Activated T-cell treated with anti-CD3 and anti-CD28 coated beads for 24 hours (primary cell): ENCODE measurements around the gene LRRC53.

ENCODE experiments used
- DNase-seq: peaks from one replicate; pipeline ENCODE4 v3.0.0-alpha.2; 2020; ENCODE audit warnings: low read depth

Gene LRRC53

DNA sequence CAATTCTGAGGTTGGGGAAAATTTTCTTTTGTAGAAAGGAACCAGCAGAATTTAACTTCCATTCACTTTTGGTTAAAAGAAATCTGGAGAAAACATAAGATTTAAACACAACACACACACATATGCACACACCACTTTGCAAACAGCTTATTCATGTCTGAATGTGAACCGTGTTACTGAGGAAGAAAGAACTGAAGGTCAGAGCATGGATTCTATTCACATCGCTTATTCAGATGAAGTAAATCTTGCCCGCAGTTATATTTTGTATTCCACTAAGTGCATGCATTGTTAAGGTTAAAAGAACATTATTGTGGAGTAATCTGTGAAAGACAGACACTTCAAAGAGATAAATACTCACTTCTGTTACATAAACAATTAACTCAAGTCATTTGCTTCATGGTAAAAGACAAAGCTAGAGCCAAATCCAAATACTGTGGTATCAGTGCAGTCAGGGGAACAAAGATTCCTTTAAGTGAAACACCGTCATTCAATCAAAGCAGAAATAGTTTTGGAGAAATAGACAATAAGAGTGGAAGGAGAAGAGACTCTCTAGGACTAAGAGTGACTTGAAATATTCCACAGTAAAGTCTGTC is 82.0 kb downstream of the LRRC53 start:
- no peak for DNase-seq

DNA sequence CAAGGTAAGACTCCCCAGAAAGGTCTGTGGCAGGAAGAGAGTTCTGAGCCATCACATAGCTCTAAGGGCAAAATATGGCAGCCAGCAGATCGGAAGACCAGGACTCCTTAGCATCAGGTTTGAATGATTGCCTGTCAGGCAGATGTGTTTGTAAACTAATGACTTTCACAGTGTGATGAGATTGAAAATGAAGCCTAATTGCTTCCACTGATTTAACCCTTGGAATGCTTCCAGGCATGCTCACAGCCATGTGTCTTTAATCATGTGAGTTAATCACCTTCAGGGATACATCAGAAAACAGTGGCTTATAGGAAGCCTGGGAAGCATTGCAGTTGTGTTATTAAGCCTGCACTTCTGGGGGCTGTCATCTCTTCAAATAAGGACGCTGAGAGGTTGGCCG is 82.8 kb downstream of the LRRC53 start:
- DNase-seq = no peak

DNA sequence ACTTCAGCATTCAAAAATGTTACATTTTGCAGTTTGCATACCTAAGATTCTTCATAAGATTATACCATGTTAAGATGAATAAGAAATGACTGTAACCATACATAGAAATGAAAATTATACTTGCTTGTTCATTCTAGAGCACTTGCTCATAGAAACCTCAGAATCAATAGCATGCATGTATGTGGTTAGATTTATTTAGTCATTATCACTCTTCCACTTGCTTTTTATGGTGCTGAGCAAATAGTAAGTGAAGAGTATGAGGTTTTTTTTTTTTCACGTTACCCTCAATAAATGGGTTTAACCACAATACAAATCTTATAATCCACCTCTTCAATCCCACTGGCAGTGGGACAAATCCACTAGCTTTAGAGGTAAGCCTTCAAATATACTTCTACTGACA is 84.7 kb downstream of the LRRC53 start:
- no peak for DNase-seq

DNA sequence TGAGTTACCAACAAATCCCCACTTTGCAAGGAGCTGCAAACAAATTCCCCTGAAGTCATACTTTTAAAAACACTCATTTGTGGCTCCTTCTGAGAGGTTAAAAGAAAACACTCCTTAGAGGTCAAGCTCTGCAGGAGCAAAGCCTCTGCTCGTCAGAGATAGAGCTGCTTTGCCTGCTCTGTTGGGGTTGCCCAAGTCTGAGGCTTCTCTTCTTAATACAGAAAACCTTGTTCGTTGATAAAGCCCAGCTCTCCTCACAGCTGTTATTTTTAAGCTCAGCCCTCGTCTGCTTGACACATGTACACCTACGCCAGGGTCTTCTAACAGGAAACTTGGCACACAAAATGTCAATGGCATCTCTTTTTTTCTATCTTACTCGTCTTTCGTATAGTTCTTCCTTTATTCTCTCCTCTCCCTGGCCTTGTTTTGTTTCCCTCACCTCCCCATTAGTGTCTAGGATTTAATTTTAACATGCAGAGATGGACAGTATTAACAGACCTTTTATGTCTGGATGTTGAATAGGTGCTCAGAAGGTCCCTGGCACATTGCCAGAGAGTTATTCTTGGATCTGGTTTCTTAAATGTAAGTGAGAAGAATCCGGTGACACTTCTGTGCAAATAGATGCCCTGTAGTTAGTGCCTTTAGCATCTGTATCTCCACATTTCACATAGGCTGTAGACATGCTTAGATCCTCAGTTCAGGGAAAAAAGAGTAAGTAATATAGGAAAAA is 86.0 kb downstream of the LRRC53 start:
- no peak for DNase-seq

DNA sequence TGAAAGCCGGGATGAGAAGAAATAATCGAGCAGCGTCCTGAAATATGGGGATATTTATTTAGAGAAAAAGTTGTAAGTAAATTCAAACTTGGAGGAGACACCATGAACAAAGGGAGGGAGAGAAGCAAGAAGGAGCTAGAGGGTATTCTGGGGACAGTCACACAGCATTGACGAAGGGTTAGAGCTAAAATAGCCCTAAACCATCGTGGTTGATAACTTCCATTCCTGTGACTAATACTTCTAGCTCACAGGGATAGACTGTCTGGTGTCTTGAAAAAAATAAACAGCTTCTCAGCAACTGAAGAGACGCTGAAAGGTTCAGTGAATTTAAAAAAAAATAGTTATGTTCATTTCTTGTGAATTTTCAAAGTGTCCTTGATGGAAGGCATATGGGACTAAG is 86.7 kb downstream of the LRRC53 start:
- no peak for DNase-seq

DNA sequence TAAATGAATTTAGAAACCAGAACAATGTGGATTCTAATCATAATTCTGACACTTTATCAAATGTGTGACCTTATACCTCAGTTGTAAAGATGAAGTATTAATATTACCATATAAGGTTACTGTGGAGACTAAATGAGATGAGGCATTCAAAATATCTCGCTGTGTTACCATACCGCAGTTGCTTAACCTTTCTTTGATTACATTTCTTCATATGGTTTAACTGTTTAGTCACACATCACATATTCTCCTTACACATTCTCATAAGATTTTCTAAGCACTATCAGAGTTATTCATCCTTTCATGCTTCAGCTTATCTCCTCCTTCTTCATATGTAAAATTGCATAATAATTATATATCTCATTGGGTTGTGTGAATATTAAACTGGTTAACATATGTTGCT is 88.9 kb downstream of the LRRC53 start:
- DNase-seq = no peak

DNA sequence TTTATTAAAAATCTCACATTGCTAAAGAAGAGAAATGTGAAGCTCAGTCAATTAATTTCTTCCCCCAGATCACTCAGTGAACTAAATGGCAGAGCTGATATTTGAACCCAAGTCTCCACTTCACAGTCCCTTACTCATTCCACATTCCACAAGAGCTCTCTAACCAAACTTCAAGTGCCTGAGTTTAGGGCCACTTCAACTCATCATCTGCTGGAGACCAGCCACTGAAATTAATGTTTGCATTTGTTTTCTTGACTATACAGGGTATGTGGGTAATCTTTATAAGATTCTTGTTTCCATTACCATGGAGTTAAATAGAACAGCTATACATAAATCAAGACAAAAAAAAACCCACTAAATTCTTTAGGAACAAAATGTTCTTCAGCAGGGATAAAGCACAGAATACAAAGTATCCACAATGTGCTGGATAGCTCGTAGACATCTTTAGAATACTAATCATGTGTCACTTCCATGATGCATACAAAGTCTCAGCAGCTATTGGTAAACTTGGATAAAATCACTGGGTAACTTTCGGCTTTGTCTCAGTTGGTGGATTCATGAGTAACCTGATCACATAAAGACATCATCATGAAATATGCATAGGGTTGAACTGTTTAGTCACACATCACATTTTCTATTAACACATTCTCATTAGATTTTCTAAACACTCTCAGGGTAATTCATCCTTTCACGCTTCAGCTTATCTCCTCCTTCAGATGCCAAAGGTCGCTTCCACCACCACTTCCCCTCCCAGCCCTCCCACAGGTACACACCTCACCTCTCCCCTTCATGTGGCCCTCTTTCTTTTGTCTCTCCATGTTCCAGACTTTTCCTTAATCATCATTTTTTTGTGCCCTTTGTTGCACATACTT is 89.8 kb downstream of the LRRC53 start:
- DNase-seq = no peak

DNA sequence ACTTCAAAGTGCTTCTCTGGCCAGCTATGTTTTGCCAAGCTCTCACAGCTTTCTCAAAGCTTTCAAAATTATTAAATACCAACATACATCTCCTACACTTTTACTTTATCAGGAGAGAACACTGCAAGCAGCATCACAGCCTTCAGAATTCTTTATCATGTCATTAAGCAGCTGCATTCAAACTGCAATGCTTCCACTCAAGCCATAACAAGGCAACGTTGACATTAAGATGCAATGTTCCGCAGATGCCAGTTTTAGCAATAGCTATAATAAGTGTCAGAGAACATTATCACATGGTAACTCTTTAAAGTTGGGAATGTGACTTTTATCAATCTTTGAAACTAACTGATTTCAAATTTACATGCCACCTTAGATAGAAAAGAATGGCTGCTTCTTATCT is 91.9 kb downstream of the LRRC53 start:
- DNase-seq = no peak
